GM12892 (cell line): Measurements from ENCODE around the gene NKX2-1.

Experiments used
- POLR2A ChIP-seq: IDR thresholded peaks from 2 replicates; pipeline ENCODE4 v1.6.1; 2011; ENCODE audit warnings: low read depth, low read length, control low read depth
- POLR2AphosphoS5 ChIP-seq: IDR thresholded peaks from 2 replicates; pipeline ENCODE4 v1.6.1; 2011; ENCODE audit warnings: low read depth, low read length, control low read depth
- TAF1 ChIP-seq: IDR thresholded peaks from 2 replicates; pipeline ENCODE4 v1.6.1; 2011; ENCODE audit warnings: low read depth, mild to moderate bottlenecking, control low read depth, low read length, borderline replicate concordance

DNA sequence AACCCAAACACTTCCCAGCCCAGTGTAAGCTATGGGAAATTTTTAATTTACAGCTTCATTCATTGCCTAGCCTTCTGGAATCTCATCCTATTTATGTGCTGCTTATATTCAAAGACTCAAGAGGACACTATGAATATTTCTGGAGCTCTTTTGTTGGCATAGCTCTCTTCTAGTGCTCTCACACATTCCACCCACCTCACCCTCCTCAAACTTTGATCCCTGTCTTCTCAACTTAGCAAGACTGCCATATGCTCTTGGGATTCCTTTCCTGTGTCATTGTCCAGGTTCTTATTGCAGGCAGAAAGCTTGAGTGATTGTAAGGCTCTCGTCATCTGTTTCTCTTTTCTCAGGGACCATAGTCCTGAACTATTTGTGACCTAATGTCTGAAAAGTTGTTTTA lies 18.0 kb upstream of the NKX2-1 start:
- TF ChIP-seq POLR2A (no peak), POLR2AphosphoS5 (no peak), TAF1 (no peak)
